HG03060 (cell line): ENCODE measurements around the gene FNDC3B.

ENCODE experiments used
- ATAC-seq: cut with Tn5 transposase; IDR thresholded peaks from one replicate; pipeline ENCODE4 v1.9.1; 2021; ENCODE audit warnings: low read depth, moderate number of reproducible peaks; ENCODE audit not compliant: unreplicated experiment

The FNDC3B gene

DNA sequence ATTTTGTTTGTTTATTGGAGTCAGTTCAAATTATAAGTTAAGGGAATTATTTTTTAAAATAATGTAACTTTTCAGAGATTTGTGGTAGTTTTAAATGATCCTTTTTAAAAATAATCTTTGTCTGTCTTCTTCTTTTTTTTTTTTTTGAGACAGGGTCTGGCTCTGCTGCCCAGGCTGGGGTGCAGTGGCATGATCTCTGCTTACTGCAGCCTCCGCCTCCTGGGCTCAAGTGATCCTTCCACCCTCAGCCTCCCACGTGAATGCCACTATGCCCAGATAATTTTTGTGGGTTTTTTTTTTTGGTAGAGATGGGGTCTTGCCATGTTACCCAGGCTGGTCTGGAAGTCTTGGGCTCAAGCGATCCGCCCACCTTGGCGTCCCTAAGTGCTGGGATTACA is 12.6 kb downstream of the FNDC3B start:
- no peak for ATAC-seq

DNA sequence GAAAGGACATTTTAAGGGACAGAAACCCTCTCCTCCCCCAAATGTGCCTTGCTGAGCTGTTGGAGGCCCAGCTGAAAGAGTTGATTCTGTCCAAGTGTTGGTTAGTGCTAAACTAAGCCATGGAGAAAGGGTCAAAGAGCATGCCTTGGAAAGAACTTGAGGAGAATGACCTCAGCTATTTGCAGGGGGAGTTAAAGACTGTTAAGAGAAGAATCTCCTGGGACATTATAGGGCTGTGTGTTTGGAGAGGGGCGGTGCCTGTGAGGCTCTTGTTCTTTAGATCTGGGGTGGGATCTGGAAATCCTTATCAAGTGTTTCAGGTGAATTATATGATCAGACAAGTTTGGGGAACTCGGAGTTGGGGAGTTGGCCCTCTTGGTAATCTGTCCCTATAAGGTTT is 13.0 kb downstream of the FNDC3B start:
- ATAC-seq: no peak

DNA sequence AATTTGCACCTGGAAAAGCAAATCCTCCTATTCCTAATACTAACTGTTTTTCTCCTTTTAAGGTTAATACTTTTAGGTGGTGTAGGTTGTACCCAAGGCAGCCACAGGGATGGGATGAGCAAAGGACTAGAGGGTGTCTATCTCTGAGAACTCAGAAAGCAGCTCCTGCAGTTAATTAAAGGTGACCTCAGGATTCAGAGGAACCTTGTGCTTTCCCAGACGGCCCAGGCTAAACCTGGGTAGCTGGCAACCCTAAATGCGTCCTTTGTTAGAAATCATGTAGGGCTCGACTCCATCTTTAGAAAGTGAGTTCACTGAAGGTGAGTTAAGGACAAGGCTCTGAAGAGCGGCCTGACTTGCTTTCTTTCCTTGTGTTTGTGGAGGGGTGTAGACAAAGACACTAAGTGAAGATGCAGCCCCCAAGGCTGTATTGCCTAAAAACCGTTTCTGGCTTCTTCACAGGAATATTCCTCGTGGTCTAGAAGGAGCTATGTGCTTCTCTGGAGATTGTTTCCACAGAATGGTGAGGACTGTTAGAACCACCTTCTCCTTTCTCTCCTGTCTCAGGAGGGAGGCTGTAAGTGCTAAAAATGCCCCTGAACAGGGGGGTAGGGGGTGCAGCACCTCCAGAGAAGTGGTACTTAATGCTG is 14.9 kb downstream of the FNDC3B start:
- no peak for ATAC-seq

DNA sequence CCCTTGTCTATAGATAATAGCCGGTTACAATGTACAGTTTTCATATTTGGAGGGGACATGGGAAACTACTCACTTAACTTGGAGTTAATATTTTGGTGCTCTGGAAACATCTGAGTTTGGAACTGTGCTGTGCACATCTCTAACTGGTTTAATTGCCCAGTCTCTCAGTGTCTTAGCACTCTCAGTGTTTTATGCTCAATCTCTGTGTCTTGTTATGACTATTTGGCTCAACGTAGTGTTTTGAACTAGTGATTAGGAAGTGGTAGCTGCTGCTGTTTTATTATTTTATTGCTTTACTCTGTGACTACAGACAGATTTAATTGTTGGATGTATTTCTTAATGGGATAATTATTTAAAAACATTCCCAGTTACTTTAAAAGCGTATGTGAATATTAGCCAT is 17.0 kb downstream of the FNDC3B start:
- ATAC-seq: no peak

DNA sequence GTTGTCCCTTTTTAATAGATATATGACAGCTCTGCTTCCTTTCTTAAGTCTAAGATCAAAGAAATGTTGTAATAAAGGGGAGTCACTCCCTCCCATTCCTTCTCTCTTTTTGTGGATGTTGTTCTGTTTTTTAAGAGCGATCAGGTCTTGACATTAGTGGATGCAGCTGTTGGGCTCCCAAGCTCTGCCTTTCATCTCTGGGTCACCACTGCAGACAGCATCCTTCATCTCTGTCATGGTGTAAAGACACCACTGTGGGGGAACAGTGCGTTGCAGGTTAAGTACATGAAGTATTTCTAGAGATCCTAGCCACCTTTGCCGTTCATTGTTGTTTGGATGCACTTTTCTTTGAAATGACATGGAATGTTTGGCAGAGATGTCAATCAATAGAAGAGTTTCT is 17.7 kb downstream of the FNDC3B start:
- no peak for ATAC-seq

DNA sequence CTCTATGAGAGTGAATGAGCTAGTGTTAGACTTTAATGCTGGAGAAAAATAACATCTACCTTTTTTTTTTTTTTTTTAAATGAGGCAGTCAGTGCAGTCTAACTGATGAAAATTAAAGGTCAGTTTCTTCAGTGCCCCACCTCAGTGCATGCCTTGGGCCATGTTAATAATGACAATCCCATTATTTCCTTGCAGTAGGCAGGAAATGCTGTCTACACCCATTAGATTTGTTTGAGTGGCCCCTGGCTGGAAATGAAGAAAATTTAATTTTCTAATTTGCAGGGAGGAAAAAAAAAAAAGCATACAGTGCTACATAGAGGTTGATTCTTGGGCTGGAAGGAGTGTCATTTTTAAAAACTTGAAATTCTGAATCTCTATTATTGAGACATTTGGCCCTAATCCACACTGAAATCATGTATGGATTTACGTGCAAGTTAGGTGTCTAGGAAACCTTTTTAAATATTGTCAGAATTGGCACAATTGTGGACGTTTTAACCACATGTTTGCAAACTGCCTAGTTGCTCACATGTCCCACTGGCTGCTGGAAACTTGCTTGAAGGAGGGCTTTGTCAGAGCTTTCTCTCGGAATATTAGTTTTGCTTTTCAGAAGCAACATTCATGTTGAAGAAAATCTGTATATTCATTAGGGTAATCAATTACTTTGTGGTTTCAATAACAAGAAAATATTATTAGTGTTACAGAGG is 18.4 kb downstream of the FNDC3B start:
- ATAC-seq: no peak

DNA sequence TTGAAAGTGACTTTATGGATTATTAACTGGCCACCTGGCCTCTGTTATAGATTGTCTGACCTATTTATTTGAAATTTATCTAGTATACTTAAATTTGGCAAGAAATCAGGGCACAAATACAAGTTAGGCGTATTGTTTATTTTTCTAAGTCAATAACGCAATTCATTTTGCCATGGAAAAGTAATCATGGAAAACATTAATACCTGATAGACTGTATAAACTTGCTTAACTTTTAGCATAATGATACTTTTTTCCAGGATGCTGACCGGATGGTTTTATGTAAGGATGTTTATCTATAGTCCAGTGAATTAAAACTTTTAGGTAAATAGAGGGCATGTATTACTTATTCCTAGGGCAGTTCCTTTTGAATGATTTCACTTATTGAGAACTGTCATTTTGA is 20.2 kb downstream of the FNDC3B start:
- ATAC-seq: no peak

DNA sequence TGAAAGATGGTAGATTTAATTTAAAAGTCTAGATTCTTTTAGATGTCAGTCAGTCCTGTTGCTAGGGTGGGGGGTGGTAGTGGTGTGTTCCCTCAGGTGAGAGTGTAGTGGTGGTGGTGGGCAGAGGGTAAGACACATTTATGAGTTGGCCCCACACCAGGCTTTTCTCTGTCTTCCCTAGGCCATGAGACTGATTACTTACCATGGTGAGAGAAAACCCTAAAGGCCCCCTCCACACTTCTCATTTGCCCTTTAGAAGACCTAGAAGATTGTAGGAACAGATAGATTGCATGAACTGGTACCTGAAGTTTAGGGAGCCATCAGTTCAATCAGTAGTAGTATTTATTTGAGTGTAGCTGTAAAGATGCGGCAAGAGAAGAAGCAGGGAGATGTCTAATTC is 20.9 kb downstream of the FNDC3B start:
- ATAC-seq: no peak

DNA sequence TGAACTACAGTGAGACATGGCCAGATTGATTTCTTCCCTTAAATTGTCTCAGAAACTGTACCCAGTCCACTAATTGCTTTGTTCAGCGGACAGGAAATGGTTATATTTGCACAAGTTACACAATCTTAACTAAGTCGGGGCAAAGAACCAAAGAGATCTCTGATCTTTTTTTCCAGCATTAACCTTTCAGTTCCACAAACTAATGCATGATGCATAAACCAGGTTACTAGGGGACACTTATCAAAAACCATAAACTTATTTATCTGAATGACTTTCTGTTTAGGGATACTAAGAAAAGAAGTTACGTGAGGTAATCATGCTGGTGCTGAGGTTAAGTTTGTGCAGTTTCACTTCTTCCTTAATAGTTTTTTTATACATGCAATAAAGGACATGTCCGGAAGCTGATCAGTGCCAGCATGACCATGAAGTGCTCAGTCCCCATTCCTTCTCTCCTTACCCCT is 22.4 kb downstream of the FNDC3B start:
- peak; percentile 88 for ATAC-seq

DNA sequence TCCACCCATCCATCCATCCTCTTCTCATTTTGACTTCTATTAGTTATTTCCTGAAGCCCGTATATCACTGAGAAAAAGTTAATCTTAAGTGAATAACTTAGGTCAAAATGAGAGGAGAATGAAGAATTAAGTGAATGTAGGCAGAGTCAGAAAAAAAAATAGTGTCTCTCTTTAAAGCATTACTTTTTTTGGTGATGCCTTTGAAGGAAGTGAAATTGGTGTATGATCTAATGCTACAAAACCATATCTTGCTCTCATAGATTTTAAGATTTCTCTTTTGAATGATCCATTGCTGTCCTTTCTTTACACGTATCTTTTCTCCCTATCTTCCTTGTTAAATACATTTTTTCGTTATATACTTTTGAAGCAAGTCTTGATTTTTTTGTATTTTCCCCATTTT is 23.4 kb downstream of the FNDC3B start:
- no peak for ATAC-seq

DNA sequence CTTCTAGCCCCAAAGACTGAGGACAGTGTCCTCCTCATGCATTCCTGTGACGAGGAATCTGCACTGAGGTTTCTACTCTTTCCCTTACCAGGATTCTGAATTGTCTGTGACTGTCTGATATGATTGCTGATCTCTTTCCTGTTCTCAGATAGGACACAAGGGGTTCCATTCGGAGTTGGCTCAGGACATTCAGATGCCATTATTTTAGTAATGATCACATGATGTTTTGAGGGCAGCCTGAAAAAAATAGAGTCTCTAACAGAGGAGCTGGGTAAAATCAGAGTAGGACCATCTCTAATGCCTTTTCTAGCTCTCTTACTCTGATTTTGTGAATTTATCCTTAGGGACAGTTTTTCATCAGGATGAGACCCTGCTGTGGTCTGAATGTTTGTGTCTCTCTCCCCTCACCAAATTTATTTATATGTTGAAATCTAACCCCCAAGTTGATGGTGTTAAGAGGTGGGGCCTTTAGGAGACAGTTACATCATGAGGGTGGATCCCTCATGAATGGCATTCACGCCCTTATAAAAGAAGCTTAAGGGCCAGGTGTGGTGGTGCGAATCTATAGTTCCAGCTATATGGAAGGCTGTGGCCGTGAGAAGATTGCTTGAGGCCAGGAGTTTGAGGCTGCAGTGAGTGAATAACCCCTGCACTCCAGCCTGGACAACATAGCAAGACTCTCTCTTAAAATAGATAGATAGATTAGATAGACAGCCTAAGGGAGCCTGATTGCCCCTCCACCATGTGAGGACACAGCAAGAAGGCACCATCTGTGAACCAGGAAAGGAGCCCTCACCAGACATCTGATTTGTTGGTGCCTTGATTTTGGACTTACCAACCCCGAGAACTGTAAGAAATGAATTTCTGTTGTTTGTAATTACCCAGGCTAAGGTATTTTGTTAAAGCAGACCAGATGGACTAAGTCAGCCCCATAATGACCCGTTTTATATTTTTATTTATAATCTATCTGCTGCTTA is 24.4 kb downstream of the FNDC3B start:
- no peak for ATAC-seq

DNA sequence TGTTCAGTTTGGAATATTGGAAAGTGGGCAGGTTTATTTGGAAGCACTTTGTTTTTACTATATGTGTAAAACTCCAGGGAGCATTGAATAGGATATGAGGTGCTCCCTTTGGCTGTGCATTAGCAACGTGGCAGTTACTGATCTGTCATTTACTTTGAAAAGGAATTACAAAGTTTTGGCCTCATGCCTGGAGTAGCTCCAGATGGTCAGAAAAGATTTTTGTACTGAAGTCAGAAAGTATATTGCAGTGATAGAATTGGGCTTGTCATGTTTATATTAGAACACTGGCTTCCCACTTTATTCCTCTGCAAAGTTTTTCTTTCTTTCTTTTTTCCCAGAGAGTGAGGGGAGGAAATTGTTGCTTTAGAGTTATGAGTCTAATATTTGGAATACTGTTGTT is 26.1 kb downstream of the FNDC3B start:
- ATAC-seq: no peak

DNA sequence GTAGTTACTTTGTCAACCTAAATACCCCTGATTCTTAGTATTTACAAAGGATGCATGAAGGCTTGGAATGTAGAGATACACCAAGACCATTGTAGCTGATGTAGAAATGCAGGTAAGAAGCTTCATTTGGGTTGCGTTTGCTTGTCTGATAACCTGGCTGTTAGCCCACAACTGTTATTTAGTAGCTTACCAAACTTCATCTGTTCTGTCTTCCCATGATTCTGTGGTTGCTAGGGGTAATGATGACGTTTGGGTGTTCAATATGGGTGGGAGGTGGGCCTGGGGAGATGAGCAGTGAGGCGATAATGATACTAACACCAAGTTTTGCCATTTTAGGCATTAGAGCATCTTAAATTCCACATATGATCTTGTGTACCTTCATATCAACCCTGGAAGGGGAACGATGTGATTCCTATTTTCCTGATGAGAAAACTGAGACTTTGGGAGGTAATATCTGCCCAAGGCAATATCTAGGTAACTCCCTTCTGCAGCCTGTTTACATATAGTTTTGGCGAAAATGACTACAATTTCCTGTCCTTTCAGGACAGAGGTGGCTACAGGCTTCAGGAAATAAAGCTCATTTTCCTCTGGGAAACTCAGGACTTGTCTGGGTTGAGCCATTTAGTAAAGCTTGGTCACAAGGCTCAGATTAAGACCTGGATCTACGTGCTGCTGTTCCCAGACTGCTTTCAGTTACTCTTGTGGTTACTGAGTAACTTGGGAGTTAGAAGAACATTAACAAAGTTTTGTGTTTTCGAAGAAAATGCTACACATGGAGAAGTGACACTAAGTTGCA is 26.8 kb downstream of the FNDC3B start:
- ATAC-seq: no peak

DNA sequence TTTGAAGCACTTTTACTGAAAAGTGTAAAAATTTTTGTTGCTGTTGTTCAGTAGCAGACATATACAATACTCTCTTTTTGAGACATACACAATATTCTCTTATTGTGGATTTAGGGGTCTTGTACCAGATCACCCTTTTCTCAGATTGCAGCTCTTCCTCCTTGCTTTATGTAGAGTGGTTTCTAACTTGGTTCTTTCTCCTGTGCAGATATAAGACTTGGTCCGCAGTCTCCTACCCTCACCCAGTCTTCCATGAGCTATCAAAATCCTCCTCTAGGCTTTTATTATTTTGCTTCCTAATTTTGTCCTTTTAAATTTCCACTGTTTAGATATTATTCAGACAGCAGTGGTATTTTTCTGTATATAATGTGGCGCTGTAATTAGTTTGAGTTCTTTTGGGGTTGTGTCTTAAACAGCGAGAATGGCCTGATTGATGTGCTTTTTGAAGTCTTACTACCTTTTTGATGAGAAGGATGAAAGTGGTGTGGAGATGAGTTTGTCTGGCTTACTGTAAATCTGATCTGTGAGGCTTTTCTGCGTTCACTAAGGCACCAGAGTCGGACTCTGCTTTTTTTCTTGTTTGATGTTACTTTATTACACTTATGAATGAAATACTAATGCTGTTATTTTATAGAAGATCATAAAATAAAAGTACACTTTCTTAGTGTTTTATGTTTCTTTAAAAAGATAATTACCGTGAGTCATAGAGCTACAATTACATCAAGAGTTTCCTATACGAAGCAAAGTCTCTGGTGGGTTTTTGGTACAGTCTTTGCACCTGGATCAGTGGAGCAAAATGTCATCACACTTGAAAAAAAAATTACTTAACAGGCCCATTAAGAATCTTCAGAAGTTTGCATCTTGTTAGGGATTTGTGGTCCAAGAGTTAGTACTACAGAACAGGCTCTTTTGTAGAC is 27.8 kb downstream of the FNDC3B start:
- no peak for ATAC-seq

DNA sequence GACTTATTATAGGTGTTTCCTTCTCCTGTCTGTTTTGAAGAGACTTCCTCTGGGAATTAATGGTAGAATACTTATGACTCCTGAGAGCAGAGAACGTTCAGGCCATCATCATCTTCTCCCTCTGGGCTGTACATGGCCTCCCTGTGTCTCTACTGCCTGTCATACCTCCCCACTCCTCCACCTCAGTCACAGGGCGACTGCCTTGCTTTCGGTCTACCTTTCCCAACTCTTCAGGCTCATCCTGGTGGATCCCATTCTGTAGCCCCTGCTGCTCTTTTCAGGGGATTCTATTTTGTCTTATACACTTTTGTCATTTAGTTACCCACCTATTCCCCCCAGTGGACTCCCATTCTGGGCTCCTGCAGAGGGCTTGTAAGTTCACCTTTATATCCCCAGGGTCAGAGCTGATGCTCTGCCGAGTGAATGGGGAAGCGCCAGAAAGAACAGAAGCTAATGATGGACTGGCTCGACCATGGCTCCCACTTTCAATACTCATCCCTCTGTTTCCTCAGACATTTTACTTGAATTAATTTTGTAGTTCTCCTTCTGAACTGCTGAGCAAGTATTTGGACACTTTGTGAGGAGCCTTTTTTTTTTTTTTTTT is 28.6 kb downstream of the FNDC3B start:
- ATAC-seq: no peak

DNA sequence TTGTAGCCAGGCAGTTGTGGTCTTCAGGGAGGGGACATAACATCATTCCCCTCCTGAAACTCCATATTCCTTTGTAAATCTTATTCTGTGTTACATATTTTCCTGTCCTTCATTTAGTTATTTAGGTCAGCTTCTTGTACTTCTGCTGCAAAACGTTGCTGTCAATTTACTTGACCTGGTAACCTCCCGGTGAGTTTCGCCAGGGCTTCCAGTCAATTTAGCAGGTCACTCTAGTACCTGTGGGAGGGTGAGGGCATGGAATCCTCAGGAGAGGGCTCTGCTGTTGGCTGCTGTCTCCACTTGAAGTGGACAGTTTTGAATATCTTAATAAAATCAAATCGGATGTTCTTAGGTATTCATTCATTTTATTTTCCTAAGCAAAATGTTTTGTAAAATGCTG is 29.6 kb downstream of the FNDC3B start:
- no peak for ATAC-seq

DNA sequence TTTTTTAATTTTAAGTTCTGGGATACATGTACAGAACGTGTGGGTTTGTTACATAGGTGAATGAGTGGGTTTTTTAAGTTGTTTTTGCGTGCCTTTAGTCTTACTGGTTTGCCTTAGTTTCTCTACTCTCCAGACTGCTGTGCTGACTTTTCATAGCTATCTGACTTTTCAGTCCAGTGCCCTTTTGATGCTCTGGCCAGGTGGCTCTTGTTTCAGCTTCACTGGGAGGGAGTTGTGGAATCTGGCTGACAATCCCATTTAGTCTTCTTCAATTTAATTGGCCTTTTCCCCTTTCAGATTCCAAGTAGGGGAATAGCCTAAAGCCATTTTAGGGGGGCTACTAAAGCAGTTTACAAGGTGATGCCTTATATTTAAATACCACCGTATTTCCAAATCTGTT is 30.1 kb downstream of the FNDC3B start:
- no peak for ATAC-seq

DNA sequence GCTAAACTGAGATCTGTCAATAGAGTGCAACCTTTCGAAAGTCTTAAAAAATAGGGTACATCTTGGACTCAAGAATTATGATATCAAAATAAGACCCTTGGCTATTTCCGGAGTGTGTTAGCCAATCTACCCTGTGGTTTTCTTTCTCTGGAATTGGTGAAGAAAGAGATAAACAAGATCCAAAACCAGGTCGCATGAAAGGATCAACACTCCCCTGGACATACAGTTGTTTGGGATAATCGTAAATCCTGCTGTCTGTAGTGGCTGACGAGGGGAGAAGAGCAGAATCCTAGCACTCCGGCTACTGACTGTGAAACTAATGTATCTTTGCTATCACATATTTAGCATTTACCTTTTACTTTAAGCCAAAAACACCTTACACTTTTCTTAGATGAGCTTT is 30.9 kb downstream of the FNDC3B start:
- ATAC-seq: no peak

DNA sequence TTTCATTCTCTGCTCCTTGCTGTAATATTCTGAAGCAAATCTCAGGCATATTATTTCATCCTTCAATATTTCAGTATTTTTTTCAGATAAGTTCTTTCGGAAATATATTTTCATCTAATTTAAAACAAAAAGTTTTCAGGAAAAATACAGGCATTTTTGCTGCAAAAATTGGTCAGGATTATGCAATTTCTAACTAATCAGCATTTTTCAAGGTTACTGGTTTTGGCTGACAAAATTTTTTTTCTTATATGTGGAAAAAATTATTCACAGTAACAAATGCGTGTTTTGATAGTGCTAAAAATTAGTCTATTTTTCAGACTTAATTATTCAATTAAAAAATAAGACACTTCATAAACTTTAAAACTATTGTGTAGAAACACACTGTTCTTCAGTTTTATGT is 31.4 kb downstream of the FNDC3B start:
- ATAC-seq: no peak
